Gastroesophageal sphincter (tissue), 4 donors: ENCODE results near the gene CTSA. TPM values are rescaled to one million over a fixed set of nuclear protein-coding genes. Genes with fewer than 3 reads are reported as not detected.

Experiments
- ATAC-seq: fragments of 150-250 bp; one replicate; pipeline ENCODE4 v1.9.1; 2016; ENCODE audit warnings: mild to moderate bottlenecking, moderate library complexity
- H3K27ac ChIP-seq, 4 donors: fragments of 200-600 bp; sonication (generic) in 3 of 4; 1 replicate in 3 of 4; 2 replicates in 1 of 4; pipeline ENCODE4 v1.5.1; 2016 to 2019
- H3K27me3 ChIP-seq: fragments of 200-600 bp; sonication (generic); one replicate; pipeline ENCODE4 v1.5.1; 2019
- H3K36me3 ChIP-seq, 2 donors: fragments of 200-600 bp; sonication (generic); one replicate each; pipeline ENCODE4 v1.5.1; 2019; ENCODE audit warnings: control low read depth in 1 of 2
- H3K4me1 ChIP-seq, 3 donors: fragments of 200-600 bp; sonication (generic); 1 replicate in 2 of 3; 2 replicates in 1 of 3; pipeline ENCODE4 v1.5.1; 2016 to 2019; ENCODE audit warnings: control low read depth in 2 of 3
- H3K4me3 ChIP-seq, 2 donors: fragments of 200-600 bp; sonication (generic); one replicate each; pipeline ENCODE4 v1.5.1; 2019; ENCODE audit warnings: mild to moderate bottlenecking in 1 of 2, moderate library complexity in 1 of 2
- H3K9me3 ChIP-seq, 3 donors: fragments of 200-600 bp; sonication (generic); one replicate each; pipeline ENCODE4 v1.5.1; 2017 to 2019; ENCODE audit warnings: control low read depth in 2 of 3
- CTCF ChIP-seq, 4 experiments: fragments of 200-600 bp in 2 of 4; fragments of 450-650 bp in 2 of 4; sonication (generic) in 1 of 4; IDR thresholded peaks; one replicate each; pipeline ENCODE4 v1.5.1; 2017 to 2019; ENCODE audit warnings: antibody characterized with exemption in 4 of 4, mild to moderate bottlenecking in 2 of 4, moderate library complexity in 2 of 4
- EP300 ChIP-seq: sonication (generic); formaldehyde crosslinking; IDR thresholded peaks from one replicate; pipeline ENCODE4 v1.6.1; 2017; ENCODE audit warnings: antibody characterized with exemption, mild to moderate bottlenecking
- POLR2A ChIP-seq, 2 donors: fragments of 450-650 bp; IDR thresholded peaks; one replicate each; pipeline ENCODE4 v1.6.1; 2017; ENCODE audit warnings: antibody characterized with exemption in 2 of 2, mild to moderate bottlenecking in 2 of 2, moderate library complexity in 1 of 2
- POLR2AphosphoS5 ChIP-seq: sonication (generic); formaldehyde crosslinking; IDR thresholded peaks from one replicate; pipeline ENCODE4 v1.6.1; 2017; ENCODE audit warnings: antibody characterized with exemption
- WGBS, 2 donors: methylation state at CpG; one replicate each; pipeline ENCODE4 v1.1.5; 2018; ENCODE audit warnings: low coverage in 1 of 2; 5-methylcytosine and 5-hydroxymethylcytosine counted together
- total RNA-seq, 4 donors: library from RNA; depleted of rRNA; stranded (reverse); fragments of >200 nt; gene quantifications; one replicate each; pipeline ENCODE4 v1.1.0, GENCODE V29; 2016

The CTSA gene
- total RNA-seq, 4 donors from 2014 or later = 36.4 to 73.0 (median 56.6) TPM

DNA sequence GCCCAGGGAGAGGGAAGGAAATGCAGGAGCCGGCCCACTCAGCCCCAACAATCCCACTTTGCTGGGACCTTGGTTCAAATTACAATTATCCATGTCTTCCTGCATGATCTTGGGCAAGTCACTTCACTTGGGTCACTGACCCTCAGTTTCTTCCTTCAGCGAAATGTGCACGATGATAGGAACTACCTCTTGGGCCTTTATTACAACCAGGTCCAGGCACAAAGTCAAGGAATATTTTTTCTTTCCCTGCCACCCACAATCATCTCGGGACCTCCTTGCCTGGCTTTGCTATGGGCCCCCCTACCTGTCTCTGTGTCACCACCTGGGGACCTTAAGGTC, 21.2 kb downstream of the CTSA start:
- no peak for ATAC-seq
- Histone ChIP-seq H3K9me3 (no peaks in the 10 kb centered on the region), H3K4me1 (peaks cover 0 to 23% (median 5%) of the 10 kb centered on the region in 3 donors), H3K36me3 (peaks cover 0 to 5% of the 10 kb centered on the region in 2 donors), H3K27me3 (peaks cover 23% of the 10 kb centered on the region), H3K4me3 (peak overlapping the region; percentile 34 to 60), H3K27ac (peak overlapping the region in 3 of 4 donors; percentile 82 to 89 (median 88))
- TF ChIP-seq POLR2AphosphoS5 = no peak
- no peak for TF ChIP-seq EP300
- no peak for TF ChIP-seq CTCF (IDR thresholded peaks at IDR 0.05)
- no peak for TF ChIP-seq POLR2A (IDR thresholded peaks at IDR 0.05)
- WGBS, 2 donors = 12% methylated on average over 3 of the region's 4 CpGs; no CpG with 5 or more reads in 1 of the 2 donors

DNA sequence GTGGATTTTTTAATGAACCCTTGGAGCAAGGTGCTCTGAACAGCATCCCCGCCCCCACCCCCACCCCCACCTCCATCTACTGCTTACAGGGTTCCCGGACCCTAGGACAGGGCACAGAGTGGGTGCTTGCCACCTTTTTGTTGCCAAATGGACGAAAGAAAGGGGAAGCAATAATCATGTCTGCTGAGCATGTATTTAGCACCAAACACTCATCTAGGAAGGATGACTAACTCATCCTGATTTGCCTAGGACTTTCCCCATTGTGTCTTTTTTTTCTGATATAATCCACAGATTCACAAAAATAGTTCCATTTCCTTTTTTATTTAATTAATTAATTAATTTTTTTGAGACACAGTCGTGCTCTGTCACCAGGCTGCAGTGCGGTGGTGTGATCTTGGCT, 22.0 kb downstream of the CTSA start:
- TF ChIP-seq CTCF (IDR thresholded peaks at IDR 0.05) (no peak), EP300 (no peak), POLR2A (IDR thresholded peaks at IDR 0.05) (no peak), POLR2AphosphoS5 (no peak)
- 69 to 80% methylated on average over 1 to 3 of the region's 5 CpGs for WGBS, 2 donors
- H3K27me3 ChIP-seq = peaks cover 23% of the 10 kb centered on the region
- H3K4me1 ChIP-seq = peaks cover 0 to 31% (median 9%) of the 10 kb centered on the region in 3 donors
- no peak overlapping the region for H3K4me3 ChIP-seq
- no peaks in the 10 kb centered on the region for H3K36me3 ChIP-seq
- no peaks in the 10 kb centered on the region for H3K9me3 ChIP-seq
- peak overlapping the region in 2 of 4 donors; percentile 82 to 89 for H3K27ac ChIP-seq
- ATAC-seq = no peak

- Histone ChIP-seq H3K36me3 (no peaks in the 10 kb centered on the region), H3K4me3 (no peak overlapping the region), H3K27ac (peak overlapping the region in 3 of 4 donors; percentile 66 to 77 (median 70)), H3K4me1 (peaks cover 0 to 37% (median 23%) of the 10 kb centered on the region in 3 donors), H3K9me3 (no peaks in the 10 kb centered on the region), H3K27me3 (peaks cover 15% of the 10 kb centered on the region)
- ATAC-seq = peak; percentile 40
- no peak for TF ChIP-seq EP300
- no peak for TF ChIP-seq CTCF (IDR thresholded peaks at IDR 0.05)
- no peak for TF ChIP-seq POLR2AphosphoS5
- no peak for TF ChIP-seq POLR2A (IDR thresholded peaks at IDR 0.05)
- 46 to 49% methylated on average over 2 to 4 of the region's 5 CpGs for WGBS, 2 donors
Measured at GRCh38 chr20:45917790-45918141, 26.6 kb downstream of the CTSA start.

- Histone ChIP-seq H3K27me3 (peaks cover 10% of the 10 kb centered on the region), H3K4me1 (peaks cover 0 to 34% (median 23%) of the 10 kb centered on the region in 3 donors), H3K9me3 (no peaks in the 10 kb centered on the region), H3K4me3 (no peak overlapping the region), H3K27ac (peak overlapping the region in 3 of 4 donors; percentile 66 to 77 (median 70)), H3K36me3 (no peaks in the 10 kb centered on the region)
- ATAC-seq = peak; percentile 58
- TF ChIP-seq EP300 (no peak), CTCF (IDR thresholded peaks at IDR 0.05) (no peak), POLR2A (IDR thresholded peaks at IDR 0.05) (no peak), POLR2AphosphoS5 (no peak)
- 36 to 40% methylated on average over 2 of the region's 5 CpGs for WGBS, 2 donors
Measured at GRCh38 chr20:45918182-45918737, 27.1 kb downstream of the CTSA start.

GRCh38 chr20:45918779-45919537, 27.8 kb downstream of the CTSA start:
- H3K4me1 ChIP-seq = peaks cover 0 to 40% (median 24%) of the 10 kb centered on the region in 3 donors
- no peak overlapping the region for H3K4me3 ChIP-seq
- peaks cover 3% of the 10 kb centered on the region for H3K27me3 ChIP-seq
- TF ChIP-seq CTCF (IDR thresholded peaks at IDR 0.05) = no peak
- TF ChIP-seq POLR2AphosphoS5 = peak; percentile 14
- H3K9me3 ChIP-seq = no peaks in the 10 kb centered on the region
- H3K36me3 ChIP-seq = no peaks in the 10 kb centered on the region
- H3K27ac ChIP-seq = peak overlapping the region in 3 of 4 donors; percentile 66 to 77 (median 70)
- 91 to 100% methylated on average over 2 to 11 of the region's 12 CpGs for WGBS, 2 donors
- ATAC-seq = peak; percentile 26
